K562 (cell line): Measurements from ENCODE around the gene CFHR2. TPM values are rescaled to one million over a fixed set of nuclear protein-coding genes. Genes with fewer than 3 reads are reported as not detected.
"Not testable (repeated sequence)": the region's sequence is repeated elsewhere in the genome, so short reads cannot be mapped to it uniquely, and the experiment has no call there.

Source experiments
- ATAC-seq: fragments of 200-7000 bp; cut with Tn5 transposase; 3 replicates; pipeline ENCODE4 v1.9.1; 2020; ENCODE audit warnings: moderate library complexity
- BruUV-seq: library from RNA; stranded (reverse); fragments of 400-500 nt; replicated peaks from 2 replicates; lab custom pipeline; 2021; lab: Mats Ljungman, UMichigan
- CTCF ChIA-PET: fragments of 300-600 bp; formaldehyde crosslinking; extraction: SDS; loops from one replicate; lab custom pipeline; 2021; ENCODE audit warnings: low intra/inter-chr PET ratio; lab: Yijun Ruan, JAX
- POLR2A ChIA-PET: fragments of 300-600, 350-650 bp; sonication (Branson Sonifier 250); formaldehyde crosslinking; extraction: SDS; loops from one replicate; lab custom pipeline; 2021; ENCODE audit warnings: antibody characterized with exemption, inconsistent platforms; lab: Yijun Ruan, JAX
- DNase-seq, 4 experiments: peaks; one replicate each; pipeline versions ENCODE4 v3.0.0 to v3.0.0-alpha.2; 2011 to 2018; ENCODE audit warnings: low spot score in 3 of 4, mixed read lengths in 3 of 4; ENCODE audit errors: extremely low read depth in 1 of 4
- FAIRE-seq: peaks from 2 replicates; lab custom pipeline; 2011; peaks lifted over from hg19 to GRCh38; lab: Jason Lieb, UNC
- H2AFZ ChIP-seq: 2 replicates; pipeline ENCODE4 v1.6.0; 2011; ENCODE audit warnings: low read depth, low read length, control low read depth, inconsistent platforms
- H3K27ac ChIP-seq: fragments of 200-600 bp; 3 replicates; pipeline ENCODE4 v1.8.0; 2011; ENCODE audit warnings: low read depth, mild to moderate bottlenecking, control low read depth, inconsistent platforms, low read length, moderate library complexity, mixed read lengths; ENCODE audit errors: extremely low read depth
- H3K27me3 ChIP-seq, 2 experiments: fragments of 300-600 bp in 1 of 2; 2 replicates in 1 of 2; 3 replicates in 1 of 2; pipeline versions ENCODE4 v1.6.0 to v1.8.0; 2011; ENCODE audit warnings: inconsistent platforms in 2 of 2, low read length in 2 of 2, mild to moderate bottlenecking in 1 of 2, mixed read lengths in 1 of 2, moderate library complexity in 1 of 2; ENCODE audit not compliant: control insufficient read depth in 2 of 2, insufficient read depth in 2 of 2
- H3K36me3 ChIP-seq: fragments of 300-600 bp; 3 replicates; pipeline ENCODE4 v1.8.0; 2011; ENCODE audit warnings: mild to moderate bottlenecking, low read length, inconsistent platforms; ENCODE audit not compliant: control insufficient read depth, insufficient read depth
- H3K4me1 ChIP-seq, 2 experiments: fragments of 200-600 bp in 1 of 2; replicated peaks in 1 of 2; 2 replicates in 1 of 2; 3 replicates in 1 of 2; pipeline versions ENCODE4 v1.5.1 to v1.8.0; 2011; ENCODE audit warnings: inconsistent platforms in 2 of 2, low read length in 2 of 2, mild to moderate bottlenecking in 1 of 2, mixed read lengths in 1 of 2, moderate library complexity in 1 of 2; ENCODE audit not compliant: control insufficient read depth in 2 of 2, insufficient read depth in 2 of 2
- H3K4me2 ChIP-seq: 2 replicates; pipeline ENCODE4 v1.6.1; 2011; ENCODE audit warnings: low read length, control low read depth, inconsistent platforms, mixed read lengths; ENCODE audit not compliant: insufficient read depth
- H3K4me3 ChIP-seq: fragments of 200-600 bp; sonication (generic), shearing (Covaris generic); 2 replicates; pipeline ENCODE4 v1.5.1; 2016; ENCODE audit warnings: control low read depth, inconsistent platforms
- H3K79me2 ChIP-seq: fragments of 200-600 bp; 3 replicates; pipeline ENCODE4 v1.8.0; 2011; ENCODE audit warnings: low read length, inconsistent platforms; ENCODE audit not compliant: control insufficient read depth, insufficient read depth
- H3K9ac ChIP-seq, 2 experiments: 2 replicates each; pipeline versions ENCODE4 v1.6.0 to v1.6.1; 2011; ENCODE audit warnings: low read depth in 2 of 2, low read length in 2 of 2, control low read depth in 1 of 2, inconsistent platforms in 1 of 2, mild to moderate bottlenecking in 1 of 2, mixed read lengths in 1 of 2; ENCODE audit not compliant: insufficient read depth in 1 of 2
- H3K9me1 ChIP-seq: one replicate; pipeline ENCODE4 v1.6.0; 2011; ENCODE audit warnings: inconsistent platforms, mild to moderate bottlenecking, low read length, moderate library complexity; ENCODE audit not compliant: control insufficient read depth, insufficient read depth
- H3K9me3 ChIP-seq: replicated peaks from 2 replicates; pipeline ENCODE4 v1.5.1; 2011; ENCODE audit warnings: low read depth, low read length, inconsistent platforms; ENCODE audit not compliant: control insufficient read depth, insufficient read depth
- H4K20me1 ChIP-seq: replicated peaks from 2 replicates; pipeline ENCODE4 v1.6.1; 2011; ENCODE audit warnings: low read length, inconsistent platforms, mixed read lengths; ENCODE audit not compliant: control insufficient read depth, insufficient read depth
- PRPF4 ChIP-seq: fragments of 200-400 bp; formaldehyde crosslinking; IDR thresholded peaks from one replicate; pipeline ENCODE4 v1.6.1; 2017; ENCODE audit warnings: low read length, low read depth, mild to moderate bottlenecking; ENCODE audit not compliant: insufficient read depth, poor library complexity, severe bottlenecking
- ZC3H8 ChIP-seq: fragments of 450-650 bp; IDR thresholded peaks from 2 replicates; pipeline ENCODE4 v1.6.1; 2017
- WGBS: fragments of 100-300 bp; shearing (Covaris generic); methylation state at CpG from one replicate; pipeline ENCODE4 v1.1.6; 2016; ENCODE audit warnings: low coverage, mixed read lengths; ENCODE audit not compliant: insufficient coverage; ENCODE audit errors: missing lambda C conversion rate; 5-methylcytosine and 5-hydroxymethylcytosine counted together
- in situ Hi-C: fragments of 300-500 bp; cut with MboI; formaldehyde crosslinking; loops from 4 replicates; pipeline ENCODE4 v1.15.0; 2018; ENCODE audit warnings: inconsistent platforms, mixed read lengths
- intact Hi-C: fragments of 100-400 bp; cut with micrococcal nuclease; formaldehyde crosslinking; loops from 2 replicates; pipeline ENCODE4 v1.14.2; 2022
- polyA plus RNA-seq, 8 experiments: library from polyadenylated mRNA; depleted of rRNA in 4 of 8; stranded (reverse) in 5 of 8; unstranded in 3 of 8; fragments of >200 nt; fragmentation: Nextera tagmentation in 2 of 8; fragmentation: Illumina TruSeq in 1 of 8; extraction: Ambion mirVana in 2 of 8; extraction: Trizol in 1 of 8; gene quantifications; 2 replicates each; pipeline versions ENCODE4 v1.2.1 to v1.2.3, GENCODE V29; 2011 to 2014; ENCODE audit warnings: inconsistent platforms in 1 of 8, missing spikeins in 1 of 8
- total RNA-seq, 7 experiments: library from RNA; depleted of rRNA in 6 of 7; stranded (reverse); fragments of >200 nt in 6 of 7; fragmentation: Illumina TruSeq in 2 of 7; extraction: Trizol in 2 of 7; gene quantifications; 2 replicates each; pipeline versions ENCODE4 v1.2.1 to v1.2.3, GENCODE V29; 2011 to 2021; ENCODE audit warnings: low replicate concordance in 1 of 7
- TF ChIP-seq, protein P1 (sequence below): conservative IDR thresholded peaks from 2 replicates; pipeline ENCODE4 v1.6.1; 2011; ENCODE audit warnings: low read depth, mild to moderate bottlenecking, low read length; ENCODE audit not compliant: control insufficient read depth

Gene CFHR2
- total and polyA plus RNA-seq, 9 of the 15 experiments (the other 6 are each of a cell fraction or from before 2014, with no cell fraction given), result not detected

DNA sequence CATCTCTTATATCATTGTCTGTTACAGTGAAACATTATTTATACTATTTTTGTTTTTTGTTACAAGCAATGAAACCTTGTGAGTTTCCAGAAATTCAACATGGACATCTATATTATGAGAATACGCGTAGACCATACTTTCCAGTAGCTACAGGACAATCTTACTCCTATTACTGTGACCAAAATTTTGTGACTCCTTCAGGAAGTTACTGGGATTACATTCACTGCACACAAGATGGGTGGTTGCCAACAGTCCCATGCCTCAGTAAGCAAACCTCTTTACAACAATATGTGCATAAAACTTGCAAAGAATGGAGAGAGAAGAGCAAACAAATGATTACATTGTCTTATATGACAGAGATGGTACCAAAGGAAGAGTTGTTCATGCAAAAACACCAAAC lies 33.3 kb upstream of the CFHR2 start (continued):
- TF ChIP-seq PRPF4 (no peak), ZC3H8 (no peak)
- TF ChIP-seq, protein P1, sequence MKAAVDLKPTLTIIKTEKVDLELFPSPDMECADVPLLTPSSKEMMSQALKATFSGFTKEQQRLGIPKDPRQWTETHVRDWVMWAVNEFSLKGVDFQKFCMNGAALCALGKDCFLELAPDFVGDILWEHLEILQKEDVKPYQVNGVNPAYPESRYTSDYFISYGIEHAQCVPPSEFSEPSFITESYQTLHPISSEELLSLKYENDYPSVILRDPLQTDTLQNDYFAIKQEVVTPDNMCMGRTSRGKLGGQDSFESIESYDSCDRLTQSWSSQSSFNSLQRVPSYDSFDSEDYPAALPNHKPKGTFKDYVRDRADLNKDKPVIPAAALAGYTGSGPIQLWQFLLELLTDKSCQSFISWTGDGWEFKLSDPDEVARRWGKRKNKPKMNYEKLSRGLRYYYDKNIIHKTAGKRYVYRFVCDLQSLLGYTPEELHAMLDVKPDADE, result no peak

GRCh38 chr1:196912283-196912682 lies 31.3 kb upstream of the CFHR2 start:
- H3K4me1 ChIP-seq, POLR2A ChIA-PET, H2AFZ ChIP-seq, DNase-seq, H3K27ac ChIP-seq, H3K4me2 ChIP-seq, H3K9ac ChIP-seq, in situ Hi-C loops, intact Hi-C loops, H3K79me2 ChIP-seq, H3K9me3 ChIP-seq, H3K4me3 ChIP-seq, ATAC-seq, BruUV-seq, H4K20me1 ChIP-seq, H3K9me1 ChIP-seq, H3K27me3 ChIP-seq, H3K36me3 ChIP-seq, FAIRE-seq, CTCF ChIA-PET: not testable (repeated sequence)
- 49% methylated on average over 4 of the region's 5 CpGs for WGBS

DNA sequence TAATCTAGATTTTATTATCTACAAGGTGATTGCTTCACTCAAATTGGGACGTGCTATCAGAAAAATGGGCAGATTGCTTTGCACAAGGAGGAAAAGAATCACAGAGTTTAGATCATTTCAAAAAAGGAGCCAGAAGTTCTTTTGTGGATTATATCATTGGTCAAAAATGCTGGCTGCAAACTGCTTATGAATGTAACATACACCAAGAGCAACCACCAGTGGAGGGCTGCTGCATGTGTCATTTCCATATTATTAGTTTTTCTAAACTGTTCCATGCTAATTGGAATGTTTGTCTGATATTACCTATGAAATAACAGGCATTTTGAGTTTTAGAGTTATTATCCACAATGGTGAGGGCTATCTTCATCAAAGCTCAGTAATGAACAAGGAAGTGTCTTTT lies 16.7 kb upstream of the CFHR2 start:
- H3K27me3 ChIP-seq, in situ Hi-C loops, H3K9me3 ChIP-seq, ATAC-seq, BruUV-seq, H3K9ac ChIP-seq, H3K27ac ChIP-seq, CTCF ChIA-PET, H2AFZ ChIP-seq, DNase-seq, H3K36me3 ChIP-seq, intact Hi-C loops, FAIRE-seq, H3K4me2 ChIP-seq, H4K20me1 ChIP-seq, H3K9me1 ChIP-seq, H3K79me2 ChIP-seq, H3K4me3 ChIP-seq, H3K4me1 ChIP-seq, POLR2A ChIA-PET: not testable (repeated sequence)
- 53% methylated on average over 1 of the region's 1 CpG for WGBS
